H1 (cell line): ENCODE results near the gene FIGNL1. TPM values are rescaled to one million over a fixed set of nuclear protein-coding genes. Genes with fewer than 3 reads are reported as not detected.

Source experiments
- CTCF ChIA-PET: fragments of 300-600 bp; sonication (Branson Sonifier 250); formaldehyde crosslinking; loops from one replicate; lab custom pipeline; 2021; ENCODE audit not compliant: partially characterized antibody; lab: Charles Lee
- POLR2A ChIA-PET: fragments of 300-600 bp; sonication (Branson Sonifier 250); formaldehyde crosslinking; loops from one replicate; lab custom pipeline; 2021; ENCODE audit warnings: inconsistent platforms; ENCODE audit not compliant: partially characterized antibody; lab: Charles Lee
- DNase-seq, 2 experiments: peaks; one replicate each; pipeline versions ENCODE4 v3.0.0 to v3.0.0-alpha.2; 2010 to 2022; ENCODE audit warnings: low spot score in 2 of 2, low read depth in 1 of 2, mixed read lengths in 1 of 2
- FAIRE-seq: peaks from 2 replicates; lab custom pipeline; 2011; peaks lifted over from hg19 to GRCh38; lab: Jason Lieb, UNC
- H2AFZ ChIP-seq: 2 replicates; pipeline ENCODE4 v1.8.1; 2012; ENCODE audit warnings: low read length, inconsistent platforms
- H2AK5ac ChIP-seq: 2 replicates; pipeline ENCODE4 v1.6.1; 2013; ENCODE audit warnings: low read depth, low read length
- H2BK120ac ChIP-seq: replicated peaks from 2 replicates; pipeline ENCODE3; 2013; ENCODE audit warnings: low read depth, low read length, inconsistent platforms
- H2BK12ac ChIP-seq: 2 replicates; pipeline ENCODE4 v1.6.1; 2013; ENCODE audit warnings: low read depth, low read length
- H2BK15ac ChIP-seq: 2 replicates; pipeline ENCODE4 v1.6.1; 2013; ENCODE audit warnings: low read length
- H2BK20ac ChIP-seq: 2 replicates; pipeline ENCODE4 v1.6.1; 2013; ENCODE audit warnings: low read length
- H2BK5ac ChIP-seq: 2 replicates; pipeline ENCODE4 v1.6.1; 2013; ENCODE audit warnings: low read depth, low read length
- H3K14ac ChIP-seq: 2 replicates; pipeline ENCODE4 v1.6.1; 2013; ENCODE audit warnings: inconsistent platforms; ENCODE audit not compliant: insufficient read length
- H3K18ac ChIP-seq: 2 replicates; pipeline ENCODE4 v1.6.1; 2013; ENCODE audit warnings: low read length; ENCODE audit errors: extremely low read depth
- H3K23ac ChIP-seq: 2 replicates; pipeline ENCODE4 v1.6.1; 2013; ENCODE audit warnings: inconsistent platforms; ENCODE audit not compliant: insufficient read length
- H3K23me2 ChIP-seq: 2 replicates; pipeline ENCODE4 v1.6.1; 2013; ENCODE audit warnings: low read depth, low read length
- H3K27ac ChIP-seq: 2 replicates; pipeline ENCODE4 v1.6.1; 2011; ENCODE audit warnings: low read depth, low read length, inconsistent platforms
- H3K27me3 ChIP-seq, 4 experiments: replicated peaks in 1 of 4; 1 replicate in 1 of 4; 2 replicates in 3 of 4; pipeline versions ENCODE4 v1.6.1 to v1.8.1; 2011 to 2013; ENCODE audit warnings: low read length in 3 of 4, mild to moderate bottlenecking in 3 of 4, inconsistent platforms in 2 of 4, mixed read lengths in 2 of 4, moderate library complexity in 1 of 4; ENCODE audit not compliant: control insufficient read depth in 3 of 4, insufficient read depth in 3 of 4; ENCODE audit errors: extremely low read depth in 1 of 4
- H3K36me3 ChIP-seq, 4 experiments: 2 replicates each; pipeline versions ENCODE4 v1.6.1 to v1.8.1; 2011 to 2013; ENCODE audit warnings: mild to moderate bottlenecking in 4 of 4, low read length in 3 of 4, moderate library complexity in 2 of 4, control low read depth in 1 of 4, inconsistent platforms in 1 of 4; ENCODE audit not compliant: insufficient read depth in 4 of 4, control insufficient read depth in 2 of 4
- H3K4ac ChIP-seq: replicated peaks from 2 replicates; pipeline ENCODE3; 2013; ENCODE audit warnings: low read length, low read depth, mixed read lengths, inconsistent platforms; ENCODE audit not compliant: insufficient read length
- H3K4me1 ChIP-seq, 4 experiments: replicated peaks in 1 of 4; 1 replicate in 1 of 4; 2 replicates in 3 of 4; pipeline versions ENCODE4 v1.6.1 to v1.8.1; 2011 to 2013; ENCODE audit warnings: low read length in 3 of 4, inconsistent platforms in 2 of 4, mixed read lengths in 1 of 4; ENCODE audit not compliant: insufficient read depth in 4 of 4, control insufficient read depth in 3 of 4
- H3K4me2 ChIP-seq, 2 experiments: 2 replicates each; pipeline versions ENCODE4 v1.6.1 to v1.8.1; 2011 to 2013; ENCODE audit warnings: low read depth in 2 of 2, low read length in 2 of 2, control low read depth in 1 of 2, inconsistent platforms in 1 of 2, mild to moderate bottlenecking in 1 of 2; ENCODE audit not compliant: insufficient read depth in 1 of 2
- H3K4me3 ChIP-seq, 4 experiments: fragments of 200-600, 300-600 bp in 1 of 4; sonication (generic), shearing (Covaris generic), sonication (Bioruptor Twin) in 1 of 4; 2 replicates each; pipeline versions ENCODE4 v1.5.1 to v1.8.1; 2011 to 2016; ENCODE audit warnings: low read length in 4 of 4, low read depth in 3 of 4, control low read depth in 2 of 4, inconsistent platforms in 2 of 4, mild to moderate bottlenecking in 2 of 4, mixed read lengths in 1 of 4, moderate library complexity in 1 of 4; ENCODE audit not compliant: insufficient read depth in 2 of 4; ENCODE audit errors: extremely low read depth in 1 of 4
- H3K56ac ChIP-seq: replicated peaks from 2 replicates; pipeline ENCODE3; 2013; ENCODE audit warnings: low read depth, mild to moderate bottlenecking, mixed read lengths, low read length, inconsistent platforms; ENCODE audit not compliant: insufficient read length
- H3K79me1 ChIP-seq: 2 replicates; pipeline ENCODE4 v1.6.1; 2013; ENCODE audit warnings: low read depth, low read length, control low read depth
- H3K79me2 ChIP-seq, 2 experiments: 2 replicates each; pipeline versions ENCODE4 v1.6.1 to v1.8.1; 2012 to 2013; ENCODE audit warnings: low read length in 2 of 2, mild to moderate bottlenecking in 2 of 2, inconsistent platforms in 1 of 2; ENCODE audit not compliant: insufficient read depth in 2 of 2, control insufficient read depth in 1 of 2
- H3K9ac ChIP-seq, 4 experiments: replicated peaks in 1 of 4; 1 replicate in 1 of 4; 2 replicates in 3 of 4; pipeline versions ENCODE4 v1.6.1 to v1.8.1; 2011 to 2013; ENCODE audit warnings: low read depth in 3 of 4, low read length in 3 of 4, control low read depth in 2 of 4, mild to moderate bottlenecking in 2 of 4, moderate library complexity in 2 of 4, inconsistent platforms in 1 of 4; ENCODE audit errors: extremely low read depth in 1 of 4
- H3K9me3 ChIP-seq, 2 experiments: 2 replicates each; pipeline versions ENCODE4 v1.6.1 to v1.8.1; 2012 to 2013; ENCODE audit warnings: mild to moderate bottlenecking in 2 of 2, moderate library complexity in 2 of 2, control low read depth in 1 of 2, inconsistent platforms in 1 of 2, low read depth in 1 of 2, low read length in 1 of 2, mixed read lengths in 1 of 2; ENCODE audit not compliant: insufficient read depth in 2 of 2
- H4K20me1 ChIP-seq, 2 experiments: replicated peaks in 1 of 2; 2 replicates each; pipeline versions ENCODE3 to v1.8.1; 2011 to 2013; ENCODE audit warnings: inconsistent platforms in 2 of 2, low read length in 2 of 2, mild to moderate bottlenecking in 1 of 2; ENCODE audit not compliant: insufficient read depth in 2 of 2, control insufficient read depth in 1 of 2
- H4K5ac ChIP-seq: 2 replicates; pipeline ENCODE4 v1.6.1; 2013; ENCODE audit warnings: low read length, low read depth, mixed read lengths, inconsistent platforms; ENCODE audit not compliant: insufficient read length
- H4K8ac ChIP-seq: 2 replicates; pipeline ENCODE4 v1.8.0; 2013; ENCODE audit warnings: mild to moderate bottlenecking, moderate library complexity, low read length, inconsistent platforms; ENCODE audit not compliant: insufficient read depth; ENCODE audit errors: extremely low read depth
- H4K91ac ChIP-seq: replicated peaks from 2 replicates; pipeline ENCODE3; 2013; ENCODE audit warnings: low read length, mixed read lengths, inconsistent platforms; ENCODE audit not compliant: insufficient read length
- BACH1 ChIP-seq: IDR thresholded peaks from 2 replicates; pipeline ENCODE4 v1.6.1; 2012; ENCODE audit warnings: low read length, improper control_type of control experiment
- EGR1 ChIP-seq: IDR thresholded peaks from 2 replicates; pipeline ENCODE4 v1.6.1; 2011; ENCODE audit warnings: low read depth, low read length, borderline replicate concordance
- KDM1A ChIP-seq: fragments of 200-600, 300-600 bp; sonication (generic); IDR thresholded peaks from 2 replicates; pipeline ENCODE4 v1.7.1; 2016; ENCODE audit warnings: mild to moderate bottlenecking, low read length, borderline replicate concordance
- RBBP5 ChIP-seq: IDR thresholded peaks from 2 replicates; pipeline ENCODE4 v1.7.1; 2012; ENCODE audit warnings: low read depth, mild to moderate bottlenecking, inconsistent platforms, low read length, moderate library complexity, borderline replicate concordance
- RNF2 ChIP-seq: fragments of 200-900, 300-1000 bp; sonication (generic); IDR thresholded peaks from 2 replicates; pipeline ENCODE4 v1.7.1; 2016; ENCODE audit warnings: borderline replicate concordance, low read depth, mild to moderate bottlenecking, antibody characterized with exemption, low read length; ENCODE audit not compliant: poor library complexity, severe bottlenecking; ENCODE audit errors: missing control alignments
- SIX5 ChIP-seq: IDR thresholded peaks from 2 replicates; pipeline ENCODE4 v1.6.1; 2011; ENCODE audit warnings: mild to moderate bottlenecking, low read depth, low read length
- SUZ12 ChIP-seq: fragments of 200-600 bp; sonication (generic); IDR thresholded peaks from 2 replicates; pipeline ENCODE4 v1.6.1; 2012; ENCODE audit warnings: mild to moderate bottlenecking, inconsistent platforms, low read length, moderate library complexity, mixed read lengths
- TAF7 ChIP-seq: optimal IDR thresholded peaks from 2 replicates; pipeline ENCODE3; 2011; ENCODE audit warnings: low read depth, mild to moderate bottlenecking, inconsistent platforms, low read length, moderate library complexity, borderline replicate concordance
- TCF12 ChIP-seq: IDR thresholded peaks from 2 replicates; pipeline ENCODE4 v1.6.1; 2011; ENCODE audit warnings: low read depth, mild to moderate bottlenecking, low read length
- YY1 ChIP-seq: IDR thresholded peaks from 2 replicates; pipeline ENCODE4 v1.6.1; 2011; ENCODE audit warnings: low read depth, mild to moderate bottlenecking, low read length
- ZNF274 ChIP-seq: IDR thresholded peaks from 2 replicates; pipeline ENCODE4 v1.7.0; 2012; ENCODE audit warnings: low read length, borderline replicate concordance; ENCODE audit errors: extremely low read depth
- WGBS, 2 experiments: shearing (Covaris generic) in 1 of 2; methylation state at CpG; one replicate each; pipeline versions ENCODE4 v1.1.6 to v1.1.7; 2013 to 2015; ENCODE audit warnings: low lambda C conversion rate in 2 of 2, mixed read lengths in 2 of 2, inconsistent platforms in 1 of 2, low coverage in 1 of 2, missing lambda C conversion rate in 1 of 2; ENCODE audit not compliant: insufficient replicate concordance in 2 of 2, insufficient coverage in 1 of 2, insufficient read length in 1 of 2; ENCODE audit errors: extremely low coverage in 1 of 2, missing lambda C conversion rate in 1 of 2; 5-methylcytosine and 5-hydroxymethylcytosine counted together
- polyA plus RNA-seq, 7 experiments: library from polyadenylated mRNA; depleted of rRNA in 3 of 7; stranded (reverse) in 5 of 7; unstranded in 2 of 7; fragments of >200 nt in 5 of 7; fragments of 200-250 nt in 2 of 7; gene quantifications; 1 replicate in 5 of 7; 2 replicates in 1 of 7; 4 replicates in 1 of 7; pipeline versions ENCODE4 v1.2.1 to v1.2.3, GENCODE V29; 2011 to 2013; ENCODE audit warnings: missing spikeins in 2 of 7, mixed read lengths in 2 of 7
- total RNA-seq: library from RNA; stranded (reverse); fragmentation: NEBNext Ultra II Directional; extraction: Animal tissue kit (Norgen Biotek cat#: 25700); gene quantifications from 2 replicates; pipeline ENCODE4 v1.2.1, GENCODE V29; 2021

The FIGNL1 gene
- total and polyA plus RNA-seq, 2 of the 8 experiments (the other 6 are each of a cell fraction or from before 2014, with no cell fraction given) = 6.5 to 9.9 TPM

- Histone ChIP-seq H3K4me3 (no peak overlapping the region), H3K23ac (no peak overlapping the region), H3K23me2 (no peaks in the 10 kb centered on the region), H3K14ac (no peak overlapping the region), H3K4me2 (no peak overlapping the region), H2AFZ (no peak overlapping the region), H2AK5ac (no peak overlapping the region), H3K27ac (no peak overlapping the region), H2BK12ac (no peak overlapping the region), H4K8ac (no peak overlapping the region), H3K56ac (no peak overlapping the region), H2BK15ac (no peak overlapping the region), H2BK20ac (no peak overlapping the region), H3K9me3 (no peaks in the 10 kb centered on the region), H3K36me3 (no peaks in the 10 kb centered on the region; a peak in 1 of 8 replicates), H4K20me1 (no peaks in the 10 kb centered on the region), H3K18ac (no peak overlapping the region), H3K4me1 (no peaks in the 10 kb centered on the region), H3K4ac (no peak overlapping the region), H3K27me3 (no peaks in the 10 kb centered on the region), H3K9ac (no peak overlapping the region), H2BK120ac (no peak overlapping the region), H4K91ac (no peak overlapping the region), H3K79me1 (no peaks in the 10 kb centered on the region), H3K79me2 (no peaks in the 10 kb centered on the region), H4K5ac (no peak overlapping the region), H2BK5ac (no peak overlapping the region)
- ChIA-PET POLR2A (interaction anchor here (0.9 to 1.0 kb wide), 2 partner anchors 11 to 14 kb away, joined by 3 read pairs; partner anchors contain the start of gene FIGNL1), CTCF (interaction anchor here (0.8 to 2.6 kb wide), 3 partner anchors 8 to 564 kb away, joined by 3 to 6 read pairs (median 3); no protein-coding TSS in a partner anchor)
- no peak for TF ChIP-seq EGR1
- no peak for TF ChIP-seq TCF12
- no peak for TF ChIP-seq TAF7
- TF ChIP-seq BACH1 = no peak
- TF ChIP-seq KDM1A = no peak
- TF ChIP-seq SUZ12 = no peak
- no peak for TF ChIP-seq RBBP5
- TF ChIP-seq ZNF274 = no peak
- TF ChIP-seq SIX5 = no peak
- TF ChIP-seq RNF2 = no peak
- no peak for TF ChIP-seq YY1
- WGBS, 2 experiments = 83% methylated on average over 3 of the region's 3 CpGs; no CpG with 5 or more reads in 1 of the 2 experiments
- FAIRE-seq = no peak
- DNase-seq = no peak
These were observed 13.9 kb downstream of the FIGNL1 start for GRCh38 chr7:50436133-50436806.
